AG04450 (cell line): Measurements from ENCODE around the gene SLC16A2. TPM values are rescaled to one million over a fixed set of nuclear protein-coding genes. Genes with fewer than 3 reads are reported as not detected.
"Not testable (repeated sequence)": the region's sequence is repeated elsewhere in the genome, so short reads cannot be mapped to it uniquely, and the experiment has no call there.

Experiments used
- CTCF ChIA-PET: fragments of 300-600, 350-600 bp; formaldehyde crosslinking; extraction: SDS; loops from one replicate; lab custom pipeline; 2022; ENCODE audit warnings: antibody characterized with exemption, inconsistent platforms; lab: Charles Lee
- POLR2A ChIA-PET: fragments of 350-600 bp; formaldehyde crosslinking; extraction: SDS; loops from one replicate; lab custom pipeline; 2021; ENCODE audit warnings: antibody characterized with exemption, inconsistent platforms; lab: Yijun Ruan, JAX
- DNase-seq: peaks from one replicate; pipeline ENCODE4 v3.0.0-alpha.2; 2011; ENCODE audit warnings: low read depth, low spot score
- H3K27ac ChIP-seq: one replicate; pipeline ENCODE4 v1.5.1; 2012; ENCODE audit warnings: low read depth, low read length, control low read depth
- H3K27me3 ChIP-seq: one replicate; pipeline ENCODE4 v1.6.0; 2012; ENCODE audit warnings: low read length; ENCODE audit not compliant: control insufficient read depth, insufficient read depth
- H3K4me3 ChIP-seq: 2 replicates; pipeline ENCODE4 v1.5.1; 2011; ENCODE audit warnings: mild to moderate bottlenecking, low read depth, low read length, control low read depth
- H3K9me3 ChIP-seq: 2 replicates; pipeline ENCODE4 v1.5.1; 2012; ENCODE audit warnings: low read length; ENCODE audit not compliant: control insufficient read depth, insufficient read depth
- CTCF ChIP-seq: IDR thresholded peaks from 2 replicates; pipeline ENCODE4 v1.5.1; 2011; ENCODE audit warnings: low read depth, low read length, control low read depth, inconsistent platforms
- polyA plus RNA-seq: library from polyadenylated mRNA; depleted of rRNA; stranded (reverse); fragments of >200 nt; gene quantifications from 2 replicates; pipeline ENCODE4 v1.2.3, GENCODE V29; 2011

SLC16A2 gene
- polyA plus RNA-seq, 1 experiment, result 42.6 TPM

GRCh38 chrX:74511704-74512103 is 90.4 kb downstream of the SLC16A2 start:
- ChIA-PET CTCF (no interaction called here), POLR2A (no interaction called here)

DNA sequence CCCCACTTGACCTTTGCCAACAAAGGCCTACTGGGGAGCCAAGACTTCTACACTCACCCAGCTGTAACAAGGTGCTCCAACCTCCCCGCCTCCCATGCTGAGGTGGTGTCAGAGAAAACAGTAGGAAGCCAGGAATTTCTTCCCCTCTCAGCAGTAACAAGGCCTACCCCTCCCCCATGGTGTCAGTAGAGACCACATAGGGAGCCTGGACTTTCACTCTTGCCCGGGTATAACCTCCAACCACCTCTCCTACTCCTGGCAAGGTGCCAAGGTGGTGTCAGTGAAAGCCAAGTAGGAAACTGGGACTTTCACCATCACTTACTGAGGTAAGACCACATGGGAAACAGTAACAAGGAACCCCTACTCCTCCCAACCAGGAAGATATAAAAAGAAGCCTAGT is 93.1 kb downstream of the SLC16A2 start:
- no peaks in the 10 kb centered on the region for H3K9me3 ChIP-seq
- no peaks in the 10 kb centered on the region for H3K27me3 ChIP-seq
- H3K4me3 ChIP-seq, result no peak overlapping the region
- ChIA-PET CTCF (no interaction called here), POLR2A (no interaction called here)
- no peak overlapping the region for H3K27ac ChIP-seq
- no peak for DNase-seq
- no peak for TF ChIP-seq CTCF

More at GRCh38 chrX:74511704-74512103, 90.4 kb downstream of the SLC16A2 start:
- Histone ChIP-seq H3K27me3 (no peaks in the 10 kb centered on the region), H3K4me3 (no peak overlapping the region), H3K9me3 (no peaks in the 10 kb centered on the region), H3K27ac (no peak overlapping the region)
- no peak for DNase-seq
- no peak for TF ChIP-seq CTCF

- no peak overlapping the region for H3K27ac ChIP-seq
- no peaks in the 10 kb centered on the region for H3K27me3 ChIP-seq
- CTCF ChIA-PET, result no interaction called here
- no peaks in the 10 kb centered on the region for H3K9me3 ChIP-seq
- no peak overlapping the region for H3K4me3 ChIP-seq
- DNase-seq, result no peak
- POLR2A ChIA-PET, result no interaction called here
- no peak for TF ChIP-seq CTCF
Measured at GRCh38 chrX:74515356-74515755, 94.1 kb downstream of the SLC16A2 start.

DNA sequence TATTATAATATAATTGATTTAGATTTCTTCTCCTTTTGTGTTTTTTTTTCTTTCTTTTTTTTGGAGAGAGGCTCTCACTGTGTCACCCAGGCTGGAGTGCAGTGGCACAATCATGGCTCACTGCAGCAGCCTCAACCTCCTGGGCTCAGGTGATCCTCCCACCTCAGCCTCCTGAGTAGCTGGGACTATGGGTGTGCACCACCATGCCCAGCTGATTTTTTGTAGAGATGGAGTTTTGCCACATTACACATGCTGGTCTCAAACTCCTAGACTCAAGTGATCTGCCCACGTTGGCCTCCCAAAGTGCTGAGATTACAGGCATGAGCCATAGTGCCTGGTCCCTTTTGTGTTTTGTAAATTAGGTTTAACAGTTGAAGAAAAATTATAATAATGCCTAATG is 94.7 kb downstream of the SLC16A2 start:
- DNase-seq, H3K4me3 ChIP-seq, H3K9me3 ChIP-seq, POLR2A ChIA-PET, H3K27me3 ChIP-seq, H3K27ac ChIP-seq, CTCF ChIA-PET: not testable (repeated sequence)

- DNase-seq, result no peak
- Histone ChIP-seq H3K4me3 (no peak overlapping the region), H3K27ac (no peak overlapping the region), H3K27me3 (no peaks in the 10 kb centered on the region), H3K9me3 (no peaks in the 10 kb centered on the region)
- no peak for TF ChIP-seq CTCF
- ChIA-PET POLR2A (no interaction called here), CTCF (no interaction called here)
Measured at GRCh38 chrX:74519870-74520269, 98.6 kb downstream of the SLC16A2 start.

DNA sequence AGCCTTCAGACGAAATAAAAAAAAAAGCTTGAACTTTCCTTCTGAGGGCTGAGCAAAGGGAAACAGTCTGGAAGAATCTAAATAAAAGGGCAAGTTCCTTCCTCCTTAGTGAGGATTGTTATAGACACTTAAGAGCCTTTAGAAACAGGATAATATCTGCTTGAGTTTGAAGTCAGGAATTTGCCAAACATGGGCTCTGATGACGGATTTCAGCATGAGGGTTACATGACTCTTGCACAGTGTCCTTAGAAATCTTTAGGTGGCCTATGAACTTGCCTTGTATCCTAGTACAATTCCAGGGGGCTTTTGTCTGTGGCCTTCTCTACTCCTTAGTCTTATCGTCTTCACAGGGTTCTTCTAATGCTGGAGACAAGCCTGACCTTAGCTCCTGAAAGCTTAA is 99.0 kb downstream of the SLC16A2 start:
- Histone ChIP-seq H3K9me3 (no peaks in the 10 kb centered on the region), H3K27ac (no peak overlapping the region), H3K27me3 (no peaks in the 10 kb centered on the region), H3K4me3 (no peak overlapping the region)
- TF ChIP-seq CTCF, result no peak
- ChIA-PET POLR2A (no interaction called here), CTCF (no interaction called here)
- DNase-seq, result no peak
